Nephron (organoid): ENCODE measurements around the gene SLC12A3.

ENCODE experiments used
- H3K27ac Mint-ChIP-seq, 3 experiments: 2 replicates each; pipeline ENCODE4 v1.8.0; 2020; ENCODE audit warnings: mixed read lengths in 3 of 3, mild to moderate bottlenecking in 2 of 3, moderate library complexity in 1 of 3
- H3K27me3 Mint-ChIP-seq: 2 replicates; pipeline ENCODE4 v1.8.0; 2021; ENCODE audit warnings: low read depth, mild to moderate bottlenecking, moderate library complexity, mixed read lengths
- H3K36me3 Mint-ChIP-seq: 2 replicates; pipeline ENCODE4 v1.8.0; 2020; ENCODE audit warnings: low read depth, mixed read lengths
- H3K4me1 Mint-ChIP-seq: 2 replicates; pipeline ENCODE4 v1.8.0; 2020; ENCODE audit warnings: mixed read lengths
- H3K4me3 Mint-ChIP-seq, 3 experiments: 2 replicates each; pipeline ENCODE4 v1.8.0; 2020; ENCODE audit warnings: mild to moderate bottlenecking in 3 of 3, mixed read lengths in 3 of 3, moderate library complexity in 2 of 3
- H3K9me3 Mint-ChIP-seq: 2 replicates; pipeline ENCODE4 v1.8.0; 2020; ENCODE audit warnings: mixed read lengths
- TF ChIP-seq, protein P1 (sequence below), 3 experiments: fragments of 200-600 bp; sonication (generic); IDR thresholded peaks; one replicate each; pipeline ENCODE4 v1.5.0; 2021; ENCODE audit warnings: antibody characterized with exemption in 3 of 3; ENCODE audit not compliant: unreplicated experiment in 3 of 3

The SLC12A3 gene

DNA sequence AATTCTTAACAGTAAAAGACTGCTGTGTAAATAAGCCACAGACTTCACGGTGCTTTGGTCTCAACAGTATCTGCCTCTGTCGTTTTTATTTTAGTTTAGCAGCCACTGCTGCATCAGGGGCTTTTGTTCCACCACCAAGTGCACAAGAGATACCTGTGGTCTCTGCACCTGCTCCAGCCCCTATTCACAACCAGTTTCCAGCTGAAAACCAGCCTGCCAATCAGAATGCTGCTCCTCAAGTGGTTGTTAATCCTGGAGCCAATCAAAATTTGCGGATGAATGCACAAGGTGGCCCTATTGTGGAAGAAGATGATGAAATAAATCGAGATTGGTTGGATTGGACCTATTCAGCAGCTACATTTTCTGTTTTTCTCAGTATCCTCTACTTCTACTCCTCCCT lies 74.8 kb downstream of the SLC12A3 start:
- H3K27me3 Mint-ChIP-seq = no peaks in the 10 kb centered on the region
- no peak overlapping the region for H3K4me3 Mint-ChIP-seq
- TF ChIP-seq, protein P1, sequence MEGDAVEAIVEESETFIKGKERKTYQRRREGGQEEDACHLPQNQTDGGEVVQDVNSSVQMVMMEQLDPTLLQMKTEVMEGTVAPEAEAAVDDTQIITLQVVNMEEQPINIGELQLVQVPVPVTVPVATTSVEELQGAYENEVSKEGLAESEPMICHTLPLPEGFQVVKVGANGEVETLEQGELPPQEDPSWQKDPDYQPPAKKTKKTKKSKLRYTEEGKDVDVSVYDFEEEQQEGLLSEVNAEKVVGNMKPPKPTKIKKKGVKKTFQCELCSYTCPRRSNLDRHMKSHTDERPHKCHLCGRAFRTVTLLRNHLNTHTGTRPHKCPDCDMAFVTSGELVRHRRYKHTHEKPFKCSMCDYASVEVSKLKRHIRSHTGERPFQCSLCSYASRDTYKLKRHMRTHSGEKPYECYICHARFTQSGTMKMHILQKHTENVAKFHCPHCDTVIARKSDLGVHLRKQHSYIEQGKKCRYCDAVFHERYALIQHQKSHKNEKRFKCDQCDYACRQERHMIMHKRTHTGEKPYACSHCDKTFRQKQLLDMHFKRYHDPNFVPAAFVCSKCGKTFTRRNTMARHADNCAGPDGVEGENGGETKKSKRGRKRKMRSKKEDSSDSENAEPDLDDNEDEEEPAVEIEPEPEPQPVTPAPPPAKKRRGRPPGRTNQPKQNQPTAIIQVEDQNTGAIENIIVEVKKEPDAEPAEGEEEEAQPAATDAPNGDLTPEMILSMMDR (IDR thresholded peaks at IDR 0.05; ENCODE audit: unreplicated experiment in 3 of 3) = no peak
- H3K9me3 Mint-ChIP-seq = no peaks in the 10 kb centered on the region
- peaks cover 82% of the 10 kb centered on the region for H3K36me3 Mint-ChIP-seq
- no peak overlapping the region for H3K27ac Mint-ChIP-seq
- H3K4me1 Mint-ChIP-seq = peaks cover 41% of the 10 kb centered on the region

DNA sequence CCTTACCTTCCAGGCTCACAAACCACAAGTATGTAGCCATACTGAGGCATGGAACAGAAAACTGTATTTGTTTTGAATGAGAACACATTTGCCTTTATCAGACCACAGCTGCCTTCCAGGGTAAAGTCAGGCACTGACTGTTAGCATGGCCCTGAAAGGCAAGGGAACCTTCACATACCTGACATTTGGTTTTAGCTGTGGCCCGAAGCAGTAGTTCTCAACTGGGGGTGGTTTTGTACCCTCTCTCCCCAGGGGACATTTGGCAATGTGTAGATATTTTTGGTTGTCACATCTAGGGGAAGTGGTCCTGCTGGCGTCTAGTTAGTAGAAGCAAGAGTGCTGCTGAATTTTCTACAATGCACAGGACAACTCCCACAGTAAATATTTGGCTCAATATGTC lies 76.1 kb downstream of the SLC12A3 start:
- Mint-ChIP-seq H3K27me3 (no peaks in the 10 kb centered on the region), H3K36me3 (peaks cover 76% of the 10 kb centered on the region), H3K9me3 (no peaks in the 10 kb centered on the region), H3K27ac (no peak overlapping the region), H3K4me3 (no peak overlapping the region), H3K4me1 (peaks cover 32% of the 10 kb centered on the region)
- TF ChIP-seq, protein P1 (IDR thresholded peaks at IDR 0.05; ENCODE audit: unreplicated experiment in 3 of 3) = no peak

DNA sequence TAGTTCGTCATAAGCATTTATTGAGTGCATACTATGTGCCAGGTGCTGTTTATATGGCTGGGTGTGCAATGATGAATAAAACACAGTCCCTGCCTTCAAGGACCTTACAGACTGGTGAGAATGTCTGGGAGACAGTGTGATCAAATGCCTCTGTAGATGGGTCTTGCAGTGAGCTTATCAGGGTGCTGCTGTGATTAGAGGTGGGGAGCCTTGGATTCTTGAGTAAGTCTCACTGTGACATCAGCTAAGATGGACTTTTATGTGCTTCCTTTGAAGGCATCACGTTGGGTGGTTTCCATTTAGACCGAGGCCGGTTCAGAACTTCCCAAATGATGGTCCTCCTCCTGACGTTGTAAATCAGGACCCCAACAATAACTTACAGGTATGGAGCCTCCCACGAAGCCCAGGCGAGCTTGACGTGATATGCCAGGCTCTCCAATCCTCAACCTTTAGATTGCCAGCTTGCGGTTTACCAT lies 76.9 kb downstream of the SLC12A3 start:
- H3K36me3 Mint-ChIP-seq = peaks cover 68% of the 10 kb centered on the region
- H3K27ac Mint-ChIP-seq = no peak overlapping the region
- no peaks in the 10 kb centered on the region for H3K9me3 Mint-ChIP-seq
- H3K4me1 Mint-ChIP-seq = peaks cover 28% of the 10 kb centered on the region
- no peaks in the 10 kb centered on the region for H3K27me3 Mint-ChIP-seq
- TF ChIP-seq, protein P1 (IDR thresholded peaks at IDR 0.05; ENCODE audit: unreplicated experiment in 3 of 3) = no peak
- H3K4me3 Mint-ChIP-seq = no peak overlapping the region

DNA sequence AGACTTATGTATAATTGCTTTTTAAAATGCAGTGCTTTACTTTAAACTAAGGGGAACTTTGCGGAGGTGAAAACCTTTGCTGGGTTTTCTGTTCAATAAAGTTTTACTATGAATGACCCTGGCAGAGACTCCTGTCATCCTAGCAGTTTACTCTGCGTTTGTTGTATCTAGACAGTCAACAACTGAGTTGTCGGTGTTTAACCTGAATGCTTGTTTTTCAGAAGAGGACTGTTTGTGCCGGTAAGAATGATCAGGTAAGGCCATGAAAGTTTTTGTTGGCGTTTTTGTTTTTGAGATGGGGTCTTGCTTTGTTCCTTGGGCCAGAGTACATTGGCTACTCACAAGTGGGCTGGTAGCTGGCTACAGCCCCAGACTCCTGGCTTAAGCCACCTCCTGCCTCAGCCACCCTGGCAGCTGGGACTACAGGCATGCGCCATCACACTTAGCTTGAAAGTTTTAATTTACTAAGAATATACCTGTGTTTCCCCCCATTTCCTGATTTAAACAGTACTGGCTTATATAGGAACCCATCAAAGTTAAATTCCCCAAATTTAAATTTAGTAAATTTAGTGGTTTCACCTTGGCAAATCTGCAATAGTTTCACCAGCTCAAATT lies 78.9 kb downstream of the SLC12A3 start:
- Mint-ChIP-seq H3K27ac (no peak overlapping the region), H3K27me3 (no peaks in the 10 kb centered on the region), H3K9me3 (no peaks in the 10 kb centered on the region), H3K4me1 (peaks cover 22% of the 10 kb centered on the region), H3K4me3 (no peak overlapping the region), H3K36me3 (peaks cover 49% of the 10 kb centered on the region)
- TF ChIP-seq, protein P1 (IDR thresholded peaks at IDR 0.05; ENCODE audit: unreplicated experiment in 3 of 3) = no peak

DNA sequence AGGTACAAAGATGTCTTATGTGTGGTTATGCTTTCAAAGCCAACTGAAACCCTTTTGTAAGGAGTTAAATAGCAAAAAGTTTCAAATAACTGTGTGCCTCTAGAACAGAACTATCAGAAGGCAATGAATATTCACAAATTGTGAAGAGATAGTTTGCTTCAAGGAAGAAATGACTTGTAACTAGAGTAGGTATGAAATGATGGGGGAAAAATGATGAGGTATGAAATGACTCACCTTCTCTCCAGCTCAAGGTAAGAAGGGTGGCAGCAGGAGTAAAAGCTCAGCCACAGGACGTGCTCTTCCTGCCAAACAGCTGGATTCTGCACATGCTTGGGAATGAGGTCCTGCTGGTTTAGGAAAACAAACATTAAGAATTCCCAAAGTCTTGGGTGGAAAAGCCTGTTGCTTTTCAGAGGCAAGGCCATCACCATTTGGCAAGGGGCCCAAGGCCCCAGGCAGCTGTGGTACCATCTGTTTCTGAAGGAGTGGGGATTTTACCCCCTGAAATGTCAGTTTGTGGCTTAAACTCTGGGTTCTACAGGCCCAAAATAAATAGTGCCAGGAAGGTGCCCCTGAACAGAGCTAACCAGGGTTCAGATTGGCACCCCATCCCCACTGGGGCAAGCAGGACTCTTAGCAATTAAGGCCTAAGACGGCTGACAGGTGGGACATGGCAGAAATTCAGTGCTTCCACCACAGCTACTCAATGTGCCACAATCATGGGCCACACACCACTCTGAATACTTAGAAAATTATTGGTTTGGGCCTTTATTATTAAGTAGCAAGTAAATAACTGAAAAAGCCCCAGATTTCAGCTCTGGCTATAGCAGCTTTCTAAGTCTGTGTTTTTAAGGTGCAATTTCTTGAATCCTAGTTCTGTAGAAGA lies 80.2 kb downstream of the SLC12A3 start:
- Mint-ChIP-seq H3K36me3 (peaks cover 36% of the 10 kb centered on the region), H3K4me1 (peaks cover 16% of the 10 kb centered on the region), H3K4me3 (no peak overlapping the region), H3K27me3 (no peaks in the 10 kb centered on the region), H3K27ac (peak overlapping the region; percentile 3 to 24 (median 9)), H3K9me3 (no peaks in the 10 kb centered on the region)
- TF ChIP-seq, protein P1 (IDR thresholded peaks at IDR 0.05; ENCODE audit: unreplicated experiment in 3 of 3) = no peak
